ENCODE measurements around the gene ZNF839.
A peak's percentile ranks its signal among the peaks of the same experiment; 100 is the strongest.

ZNF839 gene

DNA sequence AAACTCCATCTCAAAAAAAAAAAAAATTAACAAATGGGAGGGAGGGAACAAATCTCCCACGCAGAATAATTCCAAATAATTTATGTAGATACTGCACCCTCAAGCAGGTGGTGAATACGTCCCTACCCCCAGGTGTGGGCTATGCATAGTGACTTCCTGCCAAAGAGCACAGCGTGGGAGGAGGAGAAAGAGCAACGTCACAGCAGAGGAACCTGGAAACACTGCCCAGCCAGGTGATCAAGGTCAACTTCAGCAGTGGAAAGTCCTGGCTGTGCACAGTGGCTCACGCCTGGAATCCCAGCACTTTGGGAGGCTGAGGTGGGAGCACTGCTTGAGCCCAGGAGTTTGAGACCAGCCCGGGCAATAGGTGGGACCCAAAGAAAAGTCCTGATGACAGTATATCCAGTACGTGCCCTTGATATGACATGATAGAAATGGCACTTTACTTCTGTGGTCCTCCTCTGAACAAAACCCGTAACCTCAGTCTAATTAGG, 33.6 kb downstream of the ZNF839 start:
- DNase-seq (ENCODE audit: low read depth in 1 of 2, low spot score in 1 of 2), result no peak
- no peak for TF ChIP-seq JUND (IDR thresholded peaks at IDR 0.05; ENCODE audit: low read depth)
- in situ Hi-C loops (cut with HindIII; ENCODE audit: low pct_unique_long_range_greater_than_20kb, low sequenced_read_pairs), result no loop called here

DNA sequence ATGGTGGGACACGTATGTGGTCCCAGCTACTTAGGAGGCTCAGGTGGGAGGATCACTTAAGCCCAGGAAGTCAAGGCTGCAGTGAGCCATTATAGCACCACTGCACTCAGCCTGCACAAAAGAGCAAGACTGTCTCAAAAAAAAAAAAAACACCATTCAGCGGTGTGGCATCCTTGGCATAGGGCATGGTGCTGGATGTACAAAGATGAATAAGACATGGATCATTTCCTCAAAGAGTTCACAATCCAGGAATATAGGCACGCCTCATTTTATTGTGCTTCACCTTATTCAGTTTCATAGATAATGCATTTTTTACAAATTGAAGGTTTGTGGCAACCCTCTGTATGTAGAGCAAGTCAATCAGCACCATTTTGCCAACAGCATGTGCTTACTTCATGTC, 36.7 kb downstream of the ZNF839 start:
- TF ChIP-seq JUND (IDR thresholded peaks at IDR 0.05; ENCODE audit: low read depth), result no peak
- DNase-seq (ENCODE audit: low read depth in 1 of 2, low spot score in 1 of 2), result no peak
- in situ Hi-C loops (cut with HindIII; ENCODE audit: low pct_unique_long_range_greater_than_20kb, low sequenced_read_pairs), result no loop called here

DNA sequence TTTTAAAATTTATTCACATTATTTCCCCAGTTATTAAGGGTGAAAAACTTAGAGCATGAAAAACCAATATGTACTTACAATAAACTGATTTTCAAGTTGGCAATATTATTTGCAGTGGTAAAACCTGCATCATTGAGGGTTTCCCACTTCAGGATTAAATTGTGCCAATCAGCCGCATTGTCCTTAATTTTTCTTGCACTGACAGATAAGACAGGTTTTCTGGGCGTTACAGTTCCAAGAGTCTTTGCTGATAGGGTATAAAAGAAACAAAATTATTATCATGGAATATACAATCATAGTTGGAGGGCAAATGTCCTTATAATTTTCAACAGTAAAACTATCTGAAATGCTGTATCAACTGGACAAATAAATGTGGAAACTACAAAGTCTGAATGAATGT, 39.8 kb downstream of the ZNF839 start:
- no peak for TF ChIP-seq JUND (IDR thresholded peaks at IDR 0.05; ENCODE audit: low read depth)
- no peak for DNase-seq (ENCODE audit: low read depth in 1 of 2, low spot score in 1 of 2)
- in situ Hi-C loops (cut with HindIII; ENCODE audit: low pct_unique_long_range_greater_than_20kb, low sequenced_read_pairs), result no loop called here

DNA sequence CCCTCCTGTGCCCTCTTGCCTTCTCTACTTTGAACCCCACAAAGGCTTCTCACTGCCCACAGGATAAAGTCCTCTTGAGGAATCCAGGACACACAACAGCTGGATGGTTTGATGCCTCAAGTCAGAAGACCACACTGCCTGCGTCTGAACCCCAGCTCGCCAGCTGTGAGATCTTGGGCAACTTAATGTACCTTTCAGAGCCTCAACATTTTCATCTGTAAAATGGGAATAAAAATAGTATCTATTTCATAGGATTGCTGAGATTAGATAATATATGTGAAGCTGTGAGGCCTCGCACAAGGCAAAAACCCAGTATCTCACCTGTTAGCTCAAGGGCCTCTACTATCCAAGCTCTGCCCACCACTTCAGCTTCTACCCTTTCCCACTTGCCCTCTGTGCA, 40.8 kb downstream of the ZNF839 start:
- DNase-seq (ENCODE audit: low read depth in 1 of 2, low spot score in 1 of 2), result no peak
- no peak for TF ChIP-seq JUND (IDR thresholded peaks at IDR 0.05; ENCODE audit: low read depth)
- in situ Hi-C loops (cut with HindIII; ENCODE audit: low pct_unique_long_range_greater_than_20kb, low sequenced_read_pairs), result no loop called here

DNA sequence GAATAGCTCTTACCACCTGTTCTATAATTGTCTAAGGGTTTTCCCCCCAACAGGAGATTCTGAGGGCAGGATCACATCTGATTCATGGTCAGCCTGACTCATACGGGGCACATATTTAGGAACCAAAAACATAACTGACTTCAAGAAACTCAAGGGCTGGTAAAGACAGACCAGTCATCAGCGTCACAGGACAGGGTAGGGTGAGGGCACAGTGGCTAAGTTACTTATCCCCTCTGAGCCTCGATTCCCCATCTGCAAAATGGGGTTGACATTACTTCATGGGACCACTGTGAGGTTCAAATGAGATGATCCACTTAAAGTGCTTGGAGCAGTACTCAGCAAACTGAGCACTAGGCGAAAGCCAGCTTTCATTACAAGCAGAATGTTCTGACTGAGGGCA, 42.5 kb downstream of the ZNF839 start:
- in situ Hi-C loops (cut with HindIII; ENCODE audit: low pct_unique_long_range_greater_than_20kb, low sequenced_read_pairs), result no loop called here
- peak; percentile 7 to 16 for DNase-seq (ENCODE audit: low read depth in 1 of 2, low spot score in 1 of 2)
- no peak for TF ChIP-seq JUND (IDR thresholded peaks at IDR 0.05; ENCODE audit: low read depth)

DNA sequence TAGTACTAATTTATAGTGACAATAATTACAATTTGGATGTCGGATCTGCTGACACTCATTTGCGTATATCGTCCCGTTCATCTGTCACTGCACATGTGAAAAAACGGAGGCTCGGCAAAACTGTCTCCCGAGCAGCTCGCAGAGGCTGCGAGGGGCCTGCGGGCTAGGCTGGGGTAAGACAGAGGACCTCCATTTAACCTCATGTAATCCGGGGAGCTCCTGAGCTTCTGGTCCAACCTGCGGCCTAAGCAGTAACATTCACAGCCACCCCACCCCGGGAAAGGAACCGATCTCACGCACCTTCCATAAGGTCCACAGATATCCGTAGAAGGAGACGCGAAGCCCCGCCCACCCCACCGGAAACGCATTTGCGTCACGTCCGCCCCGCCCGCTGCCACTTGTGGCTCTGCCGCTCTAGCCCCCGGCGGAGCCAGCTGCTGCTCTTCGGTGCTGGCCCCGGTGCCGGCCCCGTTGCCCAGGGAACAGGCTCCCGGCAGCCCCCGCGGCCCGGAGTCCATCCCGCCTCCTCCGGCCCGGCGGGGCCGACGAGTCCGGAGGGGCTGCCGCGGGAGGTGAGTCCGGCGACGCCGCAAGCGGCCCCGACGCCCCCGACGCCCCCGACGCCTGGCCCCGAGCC, 43.1 kb downstream of the ZNF839 start, which contains the start of the genes CINP and TECPR2:
Gene CINP, minus strand, starts transcription at position 346 of the 637 bp plus-strand sequence. Its CDS starts 39 bp downstream, at position 307.
Gene TECPR2, plus strand, starts transcription at position 397 of the 637 bp plus-strand sequence. CDS start 13,781 bp downstream, outside the sequence.
- no peak for TF ChIP-seq JUND (IDR thresholded peaks at IDR 0.05; ENCODE audit: low read depth)
- DNase-seq (ENCODE audit: low read depth in 1 of 2, low spot score in 1 of 2), result peak; percentile 91 to 97
- in situ Hi-C loops (cut with HindIII; ENCODE audit: low pct_unique_long_range_greater_than_20kb, low sequenced_read_pairs), result no loop called here

DNA sequence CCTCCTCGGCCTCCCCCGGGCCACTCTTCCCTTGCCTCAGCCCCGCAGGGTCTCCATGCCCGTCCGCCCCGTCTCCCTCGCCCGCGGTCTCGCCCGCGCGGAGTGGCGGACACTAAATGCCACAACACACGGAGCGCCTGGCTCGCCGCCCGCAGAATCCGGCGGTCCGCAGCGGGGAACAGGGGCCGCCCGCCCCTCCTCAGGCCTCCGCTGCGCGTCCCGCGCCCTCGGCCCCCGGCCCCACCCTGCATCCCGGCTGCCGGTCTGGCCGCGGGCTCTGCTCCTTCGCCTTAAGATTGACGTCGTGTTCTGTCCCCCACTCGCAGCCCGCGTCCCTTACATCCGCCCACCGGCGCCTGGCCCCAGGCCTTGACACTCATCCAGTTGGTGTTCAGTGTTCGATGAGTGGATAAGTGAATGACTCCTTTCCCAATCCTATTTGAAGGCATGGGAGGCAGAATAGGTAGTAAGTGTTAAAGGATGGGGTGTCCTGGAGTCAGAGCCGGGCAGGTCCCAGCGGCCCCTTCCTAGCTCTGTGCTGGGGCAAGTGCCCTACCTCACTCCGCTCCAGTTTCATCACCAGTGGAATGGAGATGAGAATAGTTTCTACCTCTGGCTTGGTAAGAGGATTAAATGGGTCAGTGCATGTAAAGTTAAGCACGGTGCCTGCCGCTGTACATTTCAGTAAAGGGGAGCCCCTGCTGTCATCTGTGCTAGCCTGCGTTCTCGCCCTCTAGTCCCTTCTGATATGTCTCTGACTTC, 43.8 kb downstream of the ZNF839 start:
- in situ Hi-C loops (cut with HindIII; ENCODE audit: low pct_unique_long_range_greater_than_20kb, low sequenced_read_pairs), result no loop called here
- no peak for TF ChIP-seq JUND (IDR thresholded peaks at IDR 0.05; ENCODE audit: low read depth)
- peak; percentile 33 to 56 for DNase-seq (ENCODE audit: low read depth in 1 of 2, low spot score in 1 of 2)

DNA sequence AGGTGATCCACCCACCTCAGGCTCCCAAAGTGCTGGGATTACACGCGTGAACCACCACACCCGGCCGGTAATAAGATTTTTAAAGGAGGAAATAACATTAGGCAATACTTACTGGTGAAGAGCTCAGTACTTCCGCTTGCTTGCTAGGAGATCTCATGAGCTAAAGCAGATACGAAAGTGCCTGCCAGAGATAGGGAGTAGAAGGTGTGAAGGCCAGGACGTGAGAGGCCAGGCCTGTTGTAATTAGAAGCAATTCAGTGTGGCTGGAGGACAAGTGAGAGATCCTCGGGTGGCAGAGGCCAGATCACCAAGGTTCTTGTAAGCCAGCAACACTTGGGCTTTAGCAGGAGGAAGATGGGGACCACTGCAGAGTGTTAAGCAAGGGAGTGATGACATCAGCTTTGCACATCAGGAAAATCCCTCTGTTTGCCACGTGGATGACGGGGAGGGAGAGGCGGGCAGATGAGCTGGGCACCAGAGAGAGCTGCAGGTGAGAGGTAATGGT, 50.8 kb downstream of the ZNF839 start:
- no peak for DNase-seq (ENCODE audit: low read depth in 1 of 2, low spot score in 1 of 2)
- TF ChIP-seq JUND (IDR thresholded peaks at IDR 0.05; ENCODE audit: low read depth), result no peak
- in situ Hi-C loops (cut with HindIII; ENCODE audit: low pct_unique_long_range_greater_than_20kb, low sequenced_read_pairs), result no loop called here

DNA sequence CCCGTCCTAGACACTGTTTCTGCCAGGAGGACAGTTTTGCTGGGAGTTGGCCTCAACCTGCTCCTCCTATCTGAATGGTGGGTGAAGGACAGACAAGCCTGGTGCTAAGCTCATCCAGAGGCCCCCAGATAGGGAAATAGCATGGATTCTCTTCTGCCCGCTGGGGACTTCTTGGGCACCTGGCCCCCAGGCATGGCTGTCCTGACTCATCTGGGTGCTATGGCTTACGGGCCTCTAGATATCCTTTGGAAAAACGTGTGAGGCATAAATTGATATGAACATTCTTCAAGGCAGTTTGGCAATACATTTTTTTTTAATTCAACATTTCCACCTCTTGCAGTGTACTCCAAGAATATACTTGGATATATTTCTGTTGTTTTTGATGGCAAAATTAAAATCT, 51.8 kb downstream of the ZNF839 start:
- TF ChIP-seq JUND (IDR thresholded peaks at IDR 0.05; ENCODE audit: low read depth), result no peak
- in situ Hi-C loops (cut with HindIII; ENCODE audit: low pct_unique_long_range_greater_than_20kb, low sequenced_read_pairs), result no loop called here
- DNase-seq (ENCODE audit: low read depth in 1 of 2, low spot score in 1 of 2), result no peak

DNA sequence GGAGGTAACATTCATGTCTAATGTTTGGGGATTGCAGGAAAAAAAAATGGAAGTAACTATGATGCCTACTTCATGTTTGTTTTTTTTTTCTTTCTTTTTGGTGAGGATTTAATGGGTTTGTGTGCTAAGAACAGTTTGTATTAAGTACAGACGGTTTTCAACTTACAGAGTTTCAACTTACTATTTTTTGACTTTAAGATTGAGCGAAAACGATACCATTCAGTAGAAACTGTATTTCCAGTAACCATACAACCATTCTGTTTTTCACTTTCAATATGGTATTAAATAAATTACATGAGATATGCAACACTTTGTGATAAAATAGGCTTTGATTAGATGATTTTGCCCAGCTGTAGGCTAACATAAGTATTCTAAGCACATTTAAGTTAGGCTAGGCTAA, 53.6 kb downstream of the ZNF839 start:
- no peak for DNase-seq (ENCODE audit: low read depth in 1 of 2, low spot score in 1 of 2)
- in situ Hi-C loops (cut with HindIII; ENCODE audit: low pct_unique_long_range_greater_than_20kb, low sequenced_read_pairs), result no loop called here
- no peak for TF ChIP-seq JUND (IDR thresholded peaks at IDR 0.05; ENCODE audit: low read depth)

DNA sequence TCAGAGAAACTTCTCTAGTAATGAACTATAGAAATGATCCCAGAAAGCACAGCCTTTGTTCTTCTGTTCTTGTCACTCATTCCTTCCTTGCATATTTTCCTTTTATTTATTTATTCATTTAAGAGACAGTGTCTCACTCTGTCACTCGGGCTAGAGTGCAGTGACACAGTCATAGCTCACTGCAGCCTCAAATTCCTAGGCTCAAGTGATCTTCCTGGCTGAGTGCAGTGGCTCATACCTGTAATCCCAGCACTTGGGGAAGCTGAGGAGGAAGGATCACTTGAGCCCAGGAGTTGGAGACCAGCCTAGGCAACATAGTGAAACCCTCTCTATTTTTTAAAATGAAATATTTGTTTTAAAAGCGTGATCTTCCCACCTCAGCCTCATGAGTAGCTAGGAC, 54.7 kb downstream of the ZNF839 start:
- in situ Hi-C loops (cut with HindIII; ENCODE audit: low pct_unique_long_range_greater_than_20kb, low sequenced_read_pairs), result no loop called here
- TF ChIP-seq JUND (IDR thresholded peaks at IDR 0.05; ENCODE audit: low read depth), result no peak
- no peak for DNase-seq (ENCODE audit: low read depth in 1 of 2, low spot score in 1 of 2)

DNA sequence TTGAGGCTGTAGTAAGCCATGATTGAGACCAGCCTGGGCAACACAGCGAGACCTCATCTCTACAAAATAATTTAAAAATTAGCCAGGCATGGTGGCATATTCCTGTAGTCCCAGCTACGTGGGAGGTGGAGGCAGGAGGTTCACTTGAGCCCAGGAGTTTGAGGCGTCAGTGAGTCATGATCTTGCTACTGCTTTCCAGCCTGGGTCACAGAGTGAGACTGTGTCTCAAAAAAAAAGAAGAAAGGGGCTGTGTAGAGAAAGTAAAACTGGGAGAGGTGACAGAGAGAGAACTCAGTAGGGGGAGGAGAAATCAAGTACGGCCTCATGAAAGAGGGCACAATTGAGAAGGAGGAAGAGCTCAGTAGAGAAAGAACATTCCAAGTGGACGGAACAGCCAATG, 55.6 kb downstream of the ZNF839 start:
- no peak for TF ChIP-seq JUND (IDR thresholded peaks at IDR 0.05; ENCODE audit: low read depth)
- in situ Hi-C loops (cut with HindIII; ENCODE audit: low pct_unique_long_range_greater_than_20kb, low sequenced_read_pairs), result no loop called here
- DNase-seq (ENCODE audit: low read depth in 1 of 2, low spot score in 1 of 2), result no peak

DNA sequence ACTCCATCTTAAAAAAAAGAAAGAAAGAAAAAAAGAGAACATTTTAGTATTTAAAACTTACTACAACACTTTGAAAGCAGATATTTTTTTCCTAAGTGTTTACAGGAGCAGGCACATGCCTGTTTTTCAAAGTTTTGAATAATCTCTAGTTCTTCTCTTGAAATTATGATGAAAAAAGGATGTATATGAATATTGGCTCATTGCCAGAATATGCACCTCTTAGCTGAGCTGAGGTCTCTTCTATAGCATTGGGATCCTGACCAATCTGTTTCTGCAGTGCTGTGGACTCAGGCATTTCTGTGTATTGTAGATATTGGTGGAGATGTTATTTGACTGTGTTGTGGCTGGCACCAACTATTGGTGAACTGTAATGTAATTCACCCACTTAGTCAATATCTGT, 58.1 kb downstream of the ZNF839 start:
- DNase-seq (ENCODE audit: low read depth in 1 of 2, low spot score in 1 of 2), result no peak
- in situ Hi-C loops (cut with HindIII; ENCODE audit: low pct_unique_long_range_greater_than_20kb, low sequenced_read_pairs), result no loop called here
- no peak for TF ChIP-seq JUND (IDR thresholded peaks at IDR 0.05; ENCODE audit: low read depth)
